Measurements from ENCODE around the gene P2RX2.
A peak's percentile ranks its signal among the peaks of the same experiment; 100 is the strongest.
"Not testable (repeated sequence)": the region's sequence is repeated elsewhere in the genome, so short reads cannot be mapped to it uniquely, and the experiment has no call there.

Gene P2RX2

DNA sequence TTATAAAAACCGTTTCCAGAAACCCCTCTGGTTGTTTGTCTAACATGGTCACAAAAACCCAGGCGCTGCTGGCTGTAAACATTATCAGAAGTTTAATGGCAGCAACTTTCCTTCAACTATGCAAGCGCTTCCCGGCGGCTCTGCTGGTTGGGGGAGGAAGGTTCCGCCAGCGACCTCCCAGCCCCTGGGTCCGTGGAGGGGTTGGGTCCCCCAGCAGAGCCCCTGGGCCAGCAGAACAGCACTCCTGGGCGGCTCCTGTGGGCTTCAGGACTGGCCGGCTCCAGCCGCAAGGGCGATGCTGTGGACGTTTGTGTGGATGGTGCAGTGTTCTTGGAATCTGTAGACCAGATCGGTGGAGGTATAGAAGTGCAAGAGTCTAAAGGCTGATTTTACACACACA, 34.1 kb upstream of the P2RX2 start:
- no peak for DNase-seq

- DNase-seq, result no peak
Measured at GRCh38 chr12:132585177-132585576, 33.4 kb upstream of the P2RX2 start.

DNA sequence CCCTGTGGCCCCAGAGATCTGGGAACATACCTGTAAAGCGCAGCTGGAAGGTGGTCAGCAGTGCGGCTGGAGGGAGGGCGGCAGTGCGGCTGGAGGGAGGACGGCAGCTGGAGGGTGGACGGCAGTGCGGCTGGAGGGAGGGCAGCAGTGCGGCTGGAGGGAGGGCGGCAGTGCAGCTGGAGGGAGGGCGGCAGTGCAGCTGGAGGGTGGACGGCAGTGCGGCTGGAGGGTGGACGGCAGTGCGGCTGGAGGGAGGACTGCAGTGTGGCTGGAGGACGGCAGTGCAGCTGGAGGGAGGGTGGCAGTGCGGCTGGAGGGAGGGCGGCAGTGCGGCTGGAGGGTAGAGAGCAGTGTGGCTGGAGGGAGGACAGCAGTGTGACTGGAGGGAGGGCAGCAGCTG, 31.6 kb upstream of the P2RX2 start:
- DNase-seq, result no peak

- no peak for DNase-seq
Measured at GRCh38 chr12:132587781-132588180, 30.8 kb upstream of the P2RX2 start.

DNA sequence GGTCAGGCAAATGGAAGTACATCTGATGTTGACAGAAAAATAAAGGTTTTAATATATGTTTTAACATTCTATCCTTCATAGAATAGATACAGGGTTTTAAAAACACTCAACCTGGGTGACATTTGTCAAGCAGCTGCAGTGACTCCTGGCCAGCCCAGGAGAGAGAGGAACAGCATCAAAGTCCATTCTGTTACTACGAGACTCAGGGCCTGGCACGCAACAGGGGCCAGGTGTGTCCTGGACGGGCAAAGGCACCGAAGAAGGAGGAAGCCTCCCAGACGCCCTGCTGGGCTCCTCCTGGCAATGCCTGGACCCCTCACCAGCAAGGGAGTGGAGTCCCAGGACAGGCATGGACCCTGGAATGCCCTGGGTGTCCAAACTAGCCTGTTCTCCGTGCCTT, 30.3 kb upstream of the P2RX2 start:
- DNase-seq, result no peak

GRCh38 chr12:132588821-132589669, 29.5 kb upstream of the P2RX2 start:
- no peak for DNase-seq

DNA sequence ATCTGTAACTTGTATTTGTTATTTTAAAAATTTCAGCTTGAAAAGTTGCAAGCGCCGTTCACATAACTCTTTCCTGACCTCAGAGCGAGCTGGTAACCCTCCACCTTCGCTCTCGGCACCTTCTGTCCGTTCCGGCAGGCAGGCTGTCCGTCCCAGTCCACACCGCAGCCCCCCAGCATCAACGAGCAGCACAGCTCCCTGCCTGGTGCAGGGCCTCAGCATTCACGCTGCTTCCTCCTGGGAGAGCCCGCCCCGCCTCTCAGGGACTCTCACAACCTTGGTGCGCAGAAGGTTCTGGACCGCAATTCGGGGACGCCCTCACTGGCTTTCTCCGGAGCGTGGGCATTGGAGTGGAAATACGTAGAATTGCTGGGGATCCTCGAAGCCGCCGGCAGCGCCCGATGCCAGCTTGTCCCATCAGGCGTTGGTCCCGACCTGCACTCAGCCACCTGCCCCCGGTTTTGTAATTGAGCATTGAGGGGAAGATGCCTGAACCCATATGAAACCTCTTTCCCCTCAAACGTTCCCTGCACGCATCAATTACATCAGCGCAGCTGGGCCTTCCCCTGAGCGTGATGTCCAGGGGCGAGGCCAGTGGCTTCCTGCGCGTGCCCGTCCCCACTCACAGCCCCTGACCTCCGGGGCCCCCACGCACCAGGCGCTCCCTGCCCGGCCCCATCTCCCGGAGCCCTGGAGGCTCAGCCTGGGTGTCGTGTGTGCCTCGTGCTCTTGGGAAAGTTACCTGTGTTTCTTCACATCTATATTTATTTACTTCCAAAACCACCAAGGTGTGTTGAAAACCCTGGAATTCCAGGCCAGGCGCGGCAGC, 27.3 kb upstream of the P2RX2 start:
- DNase-seq, result no peak

GRCh38 chr12:132592282-132592970, 26.1 kb upstream of the P2RX2 start:
- DNase-seq, result no peak

GRCh38 chr12:132593071-132593470, 25.5 kb upstream of the P2RX2 start:
- DNase-seq, result no peak

DNA sequence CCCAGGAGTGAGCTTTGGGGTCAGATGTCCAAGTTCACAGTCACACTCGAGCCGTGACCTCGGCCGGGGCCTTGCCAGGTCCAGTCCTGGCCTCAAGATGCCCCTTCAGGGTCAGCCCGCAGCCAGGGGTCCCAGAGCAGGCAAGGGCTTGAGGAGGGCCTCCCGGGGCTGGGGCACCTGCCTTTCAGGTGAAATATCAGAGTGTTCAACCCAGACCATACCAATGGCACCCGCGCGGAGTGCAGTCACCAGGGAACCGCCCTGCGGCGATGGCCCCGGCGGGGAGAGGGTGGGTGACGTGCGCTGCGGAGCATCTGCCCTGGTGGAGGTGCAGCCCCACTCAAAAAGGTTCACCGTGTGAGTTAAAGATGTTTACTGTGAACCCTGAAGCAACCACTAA, 25.1 kb upstream of the P2RX2 start:
- no peak for DNase-seq

DNA sequence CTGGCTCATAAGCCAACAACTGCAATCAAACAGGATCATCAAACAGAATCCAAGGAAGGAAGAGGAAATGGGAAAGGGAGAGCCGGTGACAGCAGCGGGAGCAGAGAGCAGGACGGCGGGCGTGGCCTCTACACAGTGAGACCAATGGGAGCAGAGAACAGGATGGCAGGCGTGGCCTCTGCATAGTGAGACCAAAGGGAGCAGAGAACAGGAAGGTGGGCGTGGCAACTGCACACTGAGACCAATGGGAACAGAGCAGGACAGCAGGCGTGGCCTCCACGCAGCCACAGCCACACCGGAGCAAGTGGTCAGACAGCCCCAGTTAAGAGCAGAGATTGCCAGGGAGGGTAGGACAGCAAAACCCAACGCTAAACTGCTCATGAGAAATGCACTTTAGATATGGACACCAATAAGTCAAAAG, 24.6 kb upstream of the P2RX2 start:
- no peak for DNase-seq

DNA sequence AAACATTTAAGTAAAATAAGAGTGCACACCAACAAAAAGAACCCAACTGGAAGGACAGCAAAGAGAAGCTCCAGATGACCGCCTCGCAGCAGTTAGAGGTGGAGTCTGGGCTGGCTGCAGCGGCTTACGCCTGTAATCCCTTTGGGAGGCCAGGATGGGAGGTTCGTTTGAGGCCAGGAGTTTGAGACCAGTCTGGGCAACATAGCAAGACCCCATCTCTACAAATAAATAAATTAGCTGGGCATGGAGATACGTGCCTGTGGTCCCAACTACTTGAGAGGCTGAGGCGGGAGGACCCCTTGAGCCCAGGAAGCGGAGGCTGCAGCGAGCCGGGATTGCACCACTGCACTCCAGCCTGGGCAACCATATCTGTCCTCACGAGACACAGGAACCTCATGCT, 23.4 kb upstream of the P2RX2 start:
- DNase-seq, result no peak

GRCh38 chr12:132596016-132596415, 22.6 kb upstream of the P2RX2 start:
- DNase-seq, result no peak

DNA sequence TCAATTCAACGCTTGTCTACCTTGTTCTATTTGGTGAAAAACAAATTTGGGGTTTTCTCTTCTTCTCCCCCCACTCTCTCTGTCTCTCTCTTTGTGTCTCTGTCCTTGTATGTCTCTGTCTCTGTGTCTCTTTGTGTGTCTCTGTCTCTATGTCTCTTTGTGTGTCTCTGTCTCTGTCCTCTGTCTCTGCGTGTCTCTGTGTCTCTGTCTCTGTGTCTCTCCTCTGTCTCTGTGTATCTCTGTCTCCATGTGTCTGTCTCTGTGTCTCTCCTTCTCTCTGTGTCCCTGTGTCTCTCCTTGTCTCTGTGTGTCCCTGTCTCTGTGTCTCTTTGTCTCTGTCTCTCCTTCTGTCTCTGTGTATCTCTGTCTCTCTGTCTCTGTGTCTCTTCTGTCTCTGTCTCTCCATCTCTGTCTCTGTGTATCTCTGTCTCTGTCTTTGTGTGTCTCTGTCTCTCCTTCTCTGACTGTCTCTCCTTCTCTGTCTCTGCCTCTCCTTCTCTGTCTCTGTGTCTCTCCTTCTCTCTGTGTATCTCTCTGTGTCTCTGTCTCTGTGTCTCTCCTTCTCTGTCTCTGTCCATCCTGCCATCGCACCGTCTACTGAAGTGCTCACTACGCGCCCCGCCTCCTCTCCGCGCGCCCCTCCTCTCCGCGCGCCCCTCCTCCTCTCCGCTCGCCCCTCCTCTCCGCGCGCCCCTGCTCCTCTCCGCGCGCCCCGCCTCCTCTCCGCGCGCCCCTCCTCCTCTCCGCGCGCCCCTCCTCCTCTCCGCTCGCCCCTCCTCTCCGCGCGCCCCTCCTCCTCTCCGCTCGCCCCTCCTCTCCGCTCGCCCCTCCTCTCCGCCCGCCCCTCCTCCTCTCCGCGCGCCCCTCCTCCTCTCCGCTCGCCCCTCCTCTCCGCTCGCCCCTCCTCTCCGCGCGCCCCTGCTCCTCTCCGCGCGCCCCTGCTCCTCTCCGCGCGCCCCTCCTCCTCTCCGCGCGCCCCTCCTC, 21.0 kb upstream of the P2RX2 start:
- no peak for DNase-seq

DNA sequence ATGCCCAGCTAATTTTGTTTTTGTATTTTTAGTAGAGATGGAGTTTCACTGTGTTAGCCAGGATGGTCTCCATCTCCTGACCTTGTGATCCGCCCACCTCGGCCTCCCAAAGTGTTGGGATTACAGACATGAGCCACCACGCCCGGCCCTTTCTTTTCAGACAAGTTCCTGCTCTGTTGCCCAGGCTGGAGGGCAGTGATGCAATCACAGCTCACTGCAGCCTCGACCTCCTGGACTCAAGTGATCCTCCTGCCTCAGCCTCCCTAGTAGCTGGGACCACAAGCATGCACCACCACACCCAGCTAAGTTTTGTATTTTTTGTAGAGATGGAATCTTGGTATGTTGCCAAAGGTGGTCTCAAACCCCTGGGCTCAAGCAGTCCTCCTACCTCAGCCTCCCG, 19.1 kb upstream of the P2RX2 start:
- DNase-seq, result not testable (repeated sequence)

DNA sequence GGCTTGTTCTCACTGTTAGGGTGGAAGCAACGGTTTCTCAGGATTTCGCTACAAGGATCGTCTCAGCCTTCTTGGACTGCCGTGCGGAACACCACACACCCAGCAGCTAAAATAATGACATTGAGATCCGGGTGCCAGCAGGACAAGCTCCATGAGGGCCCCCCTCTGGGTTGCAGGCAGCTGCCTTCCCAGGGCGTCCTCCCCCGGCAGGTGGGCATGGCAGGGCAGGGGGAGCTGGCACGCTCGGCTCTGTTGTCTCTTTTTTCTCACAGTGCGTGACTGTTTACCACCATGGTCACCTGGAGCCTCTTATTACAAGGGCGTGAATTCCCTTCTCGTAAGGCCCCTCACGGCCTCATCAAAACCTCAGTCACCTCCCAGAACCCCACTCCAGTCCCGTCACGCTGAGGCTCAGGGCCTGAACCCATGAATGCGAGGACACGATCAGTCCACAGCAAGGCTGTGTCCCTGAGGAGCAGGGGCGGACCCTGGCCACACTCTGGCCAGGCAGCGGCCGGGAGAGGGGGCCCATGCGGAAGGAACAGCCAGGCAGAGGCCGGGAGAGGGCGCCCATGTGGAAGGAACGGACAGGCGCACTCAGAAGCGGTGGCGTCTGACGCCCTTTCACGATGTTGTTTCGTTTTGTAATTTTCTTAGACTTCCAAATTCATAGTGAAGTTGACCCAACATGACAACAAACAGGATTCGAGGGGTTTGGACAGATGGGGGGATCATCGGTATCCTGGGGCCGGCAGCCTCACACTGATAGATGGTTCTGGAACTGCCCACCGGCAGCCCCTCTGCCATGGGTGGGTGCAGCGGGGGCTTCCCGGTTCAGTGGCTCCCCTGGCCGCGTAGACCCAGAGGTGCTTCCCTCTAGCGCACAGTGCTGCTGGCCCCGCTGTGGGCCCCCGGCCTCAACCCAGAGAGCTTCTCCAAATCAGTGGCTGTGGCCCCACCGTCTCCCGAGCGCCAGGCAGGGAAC, 18.2 kb upstream of the P2RX2 start:
- no peak for DNase-seq

DNA sequence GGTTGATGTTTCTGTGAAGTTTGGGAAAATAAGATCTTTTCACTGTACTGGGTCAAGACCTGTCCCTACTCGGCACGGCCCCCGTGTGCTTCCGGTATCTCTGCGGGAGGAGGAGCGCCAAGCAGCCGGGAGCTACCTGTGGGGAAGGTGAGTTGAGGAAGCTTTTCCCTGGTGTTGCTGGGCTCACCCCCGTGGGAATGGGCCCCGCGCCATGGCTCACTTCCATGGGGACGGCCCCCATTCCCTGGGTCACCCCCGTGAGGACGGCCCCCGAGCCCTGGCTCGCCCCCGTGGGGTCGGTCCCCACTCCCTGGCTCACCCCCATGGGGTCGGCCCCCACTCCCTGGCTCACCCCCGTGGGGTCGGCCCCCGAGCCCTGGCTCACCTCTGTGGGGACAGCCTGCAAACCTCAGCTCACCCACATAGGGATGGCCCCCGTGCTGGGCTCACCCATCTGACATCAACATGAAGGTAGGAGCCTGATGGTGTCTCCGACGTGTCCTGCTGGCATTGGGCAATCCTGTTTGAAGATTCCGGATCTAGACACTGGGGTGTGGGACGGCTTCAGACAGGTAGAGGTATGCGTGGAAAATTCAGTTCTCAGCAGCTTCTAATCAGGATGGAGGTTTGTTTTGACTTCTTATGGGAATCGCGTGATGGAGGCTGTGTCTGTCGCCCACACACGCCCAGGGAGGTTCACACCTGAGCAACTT, 17.2 kb upstream of the P2RX2 start:
- DNase-seq, result no peak

DNA sequence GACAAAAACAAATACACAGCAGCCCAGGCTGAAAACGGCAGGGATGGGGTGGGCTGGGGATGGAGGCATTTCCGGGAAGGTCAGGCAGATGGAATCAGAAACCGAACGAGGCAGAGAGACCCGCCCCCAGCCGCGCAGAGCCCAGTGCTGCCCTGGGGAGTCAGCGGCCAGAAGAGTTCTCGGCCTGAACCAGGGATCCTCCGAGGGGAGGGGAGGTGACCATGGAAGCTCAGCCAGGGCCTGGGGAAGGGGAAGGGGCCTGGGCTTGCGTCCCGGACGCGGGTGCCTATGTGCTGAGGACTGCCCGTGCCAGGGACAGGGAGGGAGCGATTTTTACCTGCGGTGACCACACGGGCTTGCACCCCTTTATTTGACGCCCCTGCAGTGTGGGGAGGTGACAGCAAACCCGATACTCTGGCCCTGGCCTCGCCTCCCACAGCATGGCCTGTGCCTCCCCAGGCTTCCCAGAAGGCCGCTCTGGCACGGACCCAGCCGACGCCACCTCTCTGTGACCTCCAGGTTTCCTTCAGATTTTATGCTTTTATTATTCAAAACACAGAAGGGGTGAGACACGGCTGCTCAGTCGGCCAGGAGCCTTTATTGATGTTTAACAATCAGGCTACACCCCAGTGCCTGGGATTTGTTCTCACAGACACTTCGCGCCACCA, 15.9 kb upstream of the P2RX2 start:
- DNase-seq, result no peak

- DNase-seq, result peak; percentile 10
Measured at GRCh38 chr12:132603240-132604150, 15.1 kb upstream of the P2RX2 start.
